CD8-positive, alpha-beta memory T cell (primary cell): Measurements from ENCODE around the gene MPPED2. TPM values are rescaled to one million over a fixed set of nuclear protein-coding genes. Genes with fewer than 3 reads are reported as not detected.

Experiments
- CTCF ChIA-PET: fragments of 350-600 bp; sonication (Branson Sonifier 250); formaldehyde crosslinking; loops from one replicate; lab custom pipeline; 2021; ENCODE audit warnings: antibody characterized with exemption; lab: Charles Lee
- POLR2A ChIA-PET: fragments of 350-600 bp; sonication (Branson Sonifier 250); formaldehyde crosslinking; loops from one replicate; lab custom pipeline; 2021; ENCODE audit warnings: antibody characterized with exemption; lab: Charles Lee
- DNase-seq, 5 donors: peaks; one replicate each; pipeline versions ENCODE4 v3.0.0 to v3.0.0-alpha.2; 2020 to 2022; ENCODE audit warnings: mixed read lengths in 1 of 5
- H3K27ac ChIP-seq: one replicate; pipeline ENCODE4 v1.7.0; 2013; ENCODE audit warnings: low read depth, mild to moderate bottlenecking, low read length, moderate library complexity
- H3K27me3 ChIP-seq: 2 replicates; pipeline ENCODE4 v1.7.0; 2013; ENCODE audit warnings: low read length, mild to moderate bottlenecking; ENCODE audit not compliant: insufficient read depth, poor library complexity, severe bottlenecking
- H3K36me3 ChIP-seq: 2 replicates; pipeline ENCODE4 v1.7.0; 2013; ENCODE audit warnings: mild to moderate bottlenecking, low read length, moderate library complexity; ENCODE audit not compliant: insufficient read depth
- H3K4me1 ChIP-seq: 2 replicates; pipeline ENCODE4 v1.7.0; 2013; ENCODE audit warnings: mild to moderate bottlenecking, low read length, moderate library complexity; ENCODE audit not compliant: insufficient read depth
- H3K4me3 ChIP-seq: 2 replicates; pipeline ENCODE4 v1.7.0; 2013; ENCODE audit warnings: mild to moderate bottlenecking, low read length
- H3K9me3 ChIP-seq: 2 replicates; pipeline ENCODE4 v1.7.0; 2013; ENCODE audit warnings: mild to moderate bottlenecking, low read length
- H3K27ac Mint-ChIP-seq, 8 donors: one replicate each; pipeline ENCODE4 v1.8.0; 2020 to 2021; ENCODE audit warnings: mixed read lengths in 8 of 8, mild to moderate bottlenecking in 6 of 8, inconsistent platforms in 3 of 8, moderate library complexity in 3 of 8
- H3K27me3 Mint-ChIP-seq, 2 donors: one replicate each; pipeline ENCODE4 v1.8.0; 2020 to 2021; ENCODE audit warnings: mixed read lengths in 2 of 2, mild to moderate bottlenecking in 1 of 2, moderate library complexity in 1 of 2
- H3K36me3 Mint-ChIP-seq, 3 donors: one replicate each; pipeline ENCODE4 v1.8.0; 2020 to 2021; ENCODE audit warnings: mixed read lengths in 3 of 3, inconsistent platforms in 1 of 3, mild to moderate bottlenecking in 1 of 3
- H3K4me1 Mint-ChIP-seq, 3 donors: one replicate each; pipeline ENCODE4 v1.8.0; 2020 to 2021; ENCODE audit warnings: mixed read lengths in 3 of 3, inconsistent platforms in 1 of 3, mild to moderate bottlenecking in 1 of 3
- H3K4me3 Mint-ChIP-seq, 7 donors: one replicate each; pipeline ENCODE4 v1.8.0; 2020 to 2021; ENCODE audit warnings: mixed read lengths in 7 of 7, mild to moderate bottlenecking in 6 of 7, moderate library complexity in 4 of 7, inconsistent platforms in 2 of 7
- H3K9me3 Mint-ChIP-seq, 5 donors: one replicate each; pipeline ENCODE4 v1.8.0; 2020 to 2022; ENCODE audit warnings: mixed read lengths in 5 of 5, mild to moderate bottlenecking in 3 of 5, moderate library complexity in 2 of 5, inconsistent platforms in 1 of 5
- polyA plus RNA-seq: library from polyadenylated mRNA; unstranded; fragments of 300-500 nt; fragmentation: Illumina TruSeq; gene quantifications from one replicate; pipeline ENCODE4 v1.2.3, GENCODE V29; 2021
- total RNA-seq, 2 experiments: library from RNA; stranded (reverse); gene quantifications; one replicate each; pipeline ENCODE4 v1.2.3, GENCODE V29; 2021

MPPED2 gene
- total and polyA plus RNA-seq, 3 experiments from 2014 or later, result 1.1 TPM; not detected in 2

- H3K27me3 ChIP-seq, result no peaks in the 10 kb centered on the region
- ChIA-PET POLR2A (no interaction called here), CTCF (no interaction called here)
- no peaks in the 10 kb centered on the region for H3K36me3 ChIP-seq
- no peak overlapping the region for H3K4me3 Mint-ChIP-seq
- H3K27ac ChIP-seq, result no peak overlapping the region
- H3K9me3 Mint-ChIP-seq, result peaks cover 0 to 3% (median 0%) of the 10 kb centered on the region in 5 donors
- H3K27ac Mint-ChIP-seq, result peak overlapping the region in 2 of 8 donors; percentile 39 to 47
- H3K27me3 Mint-ChIP-seq, result peaks cover 3 to 15% of the 10 kb centered on the region in 2 donors
- no peaks in the 10 kb centered on the region for H3K9me3 ChIP-seq
- peaks cover 0 to 9% (median 8%) of the 10 kb centered on the region in 3 donors for H3K4me1 Mint-ChIP-seq
- no peaks in the 10 kb centered on the region for H3K36me3 Mint-ChIP-seq
- no peak overlapping the region for H3K4me3 ChIP-seq
- no peak for DNase-seq
- no peaks in the 10 kb centered on the region for H3K4me1 ChIP-seq
These were observed 193.1 kb downstream of the MPPED2 start for GRCh38 chr11:30393012-30393411.

GRCh38 chr11:30392221-30392784 is 193.8 kb downstream of the MPPED2 start:
- no peak for DNase-seq
- H3K36me3 ChIP-seq, result no peaks in the 10 kb centered on the region
- Mint-ChIP-seq H3K4me3 (no peak overlapping the region), H3K9me3 (peaks cover 0 to 3% (median 0%) of the 10 kb centered on the region in 5 donors), H3K27me3 (peaks cover 3 to 8% of the 10 kb centered on the region in 2 donors), H3K36me3 (no peaks in the 10 kb centered on the region), H3K27ac (no peak overlapping the region), H3K4me1 (peaks cover 0 to 9% (median 8%) of the 10 kb centered on the region in 3 donors)
- H3K27me3 ChIP-seq, result no peaks in the 10 kb centered on the region
- H3K4me3 ChIP-seq, result no peak overlapping the region
- ChIA-PET POLR2A (no interaction called here), CTCF (no interaction called here)
- H3K9me3 ChIP-seq, result no peaks in the 10 kb centered on the region
- no peaks in the 10 kb centered on the region for H3K4me1 ChIP-seq
- no peak overlapping the region for H3K27ac ChIP-seq

- peak overlapping the region in 2 of 7 donors; percentile 3 to 59 for H3K4me3 Mint-ChIP-seq
- H3K9me3 ChIP-seq, result no peaks in the 10 kb centered on the region
- H3K27ac Mint-ChIP-seq, result peak overlapping the region in 4 of 8 donors; percentile 1 to 62 (median 37)
- H3K27me3 Mint-ChIP-seq, result peaks cover 4 to 8% of the 10 kb centered on the region in 2 donors
- H3K36me3 ChIP-seq, result no peaks in the 10 kb centered on the region
- H3K27ac ChIP-seq, result no peak overlapping the region
- H3K27me3 ChIP-seq, result no peaks in the 10 kb centered on the region
- no peak overlapping the region for H3K4me3 ChIP-seq
- peaks cover 0 to 9% (median 8%) of the 10 kb centered on the region in 3 donors for H3K4me1 Mint-ChIP-seq
- H3K4me1 ChIP-seq, result no peaks in the 10 kb centered on the region
- no peaks in the 10 kb centered on the region for H3K9me3 Mint-ChIP-seq
- POLR2A ChIA-PET, result no interaction called here
- no peak for DNase-seq
- no peaks in the 10 kb centered on the region for H3K36me3 Mint-ChIP-seq
- CTCF ChIA-PET, result no interaction called here
These were observed 197.2 kb downstream of the MPPED2 start for GRCh38 chr11:30388957-30389356.

- H3K4me1 Mint-ChIP-seq, result peaks cover 0 to 9% (median 8%) of the 10 kb centered on the region in 3 donors
- no peaks in the 10 kb centered on the region for H3K4me1 ChIP-seq
- H3K36me3 ChIP-seq, result no peaks in the 10 kb centered on the region
- no peak overlapping the region for H3K4me3 ChIP-seq
- no peak overlapping the region for H3K27ac ChIP-seq
- H3K9me3 ChIP-seq, result no peaks in the 10 kb centered on the region
- H3K27me3 Mint-ChIP-seq, result peaks cover 5 to 8% of the 10 kb centered on the region in 2 donors
- ChIA-PET CTCF (no interaction called here), POLR2A (no interaction called here)
- H3K9me3 Mint-ChIP-seq, result no peaks in the 10 kb centered on the region
- no peaks in the 10 kb centered on the region for H3K36me3 Mint-ChIP-seq
- H3K27ac Mint-ChIP-seq, result peak overlapping the region in 5 of 8 donors; percentile 21 to 62 (median 53)
- H3K27me3 ChIP-seq, result no peaks in the 10 kb centered on the region
- peak overlapping the region in 2 of 7 donors; percentile 3 to 59 for H3K4me3 Mint-ChIP-seq
- DNase-seq, result no peak
These were observed 198.0 kb downstream of the MPPED2 start for GRCh38 chr11:30387891-30388861.

- Mint-ChIP-seq H3K4me1 (no peaks in the 10 kb centered on the region), H3K27ac (no peak overlapping the region), H3K27me3 (peaks cover 6 to 12% of the 10 kb centered on the region in 2 donors), H3K36me3 (no peaks in the 10 kb centered on the region), H3K4me3 (no peak overlapping the region), H3K9me3 (no peaks in the 10 kb centered on the region)
- Histone ChIP-seq H3K9me3 (no peaks in the 10 kb centered on the region), H3K4me3 (no peak overlapping the region), H3K27ac (no peak overlapping the region), H3K4me1 (no peaks in the 10 kb centered on the region), H3K27me3 (no peaks in the 10 kb centered on the region), H3K36me3 (no peaks in the 10 kb centered on the region)
- DNase-seq, result no peak
- ChIA-PET CTCF (no interaction called here), POLR2A (no interaction called here)
These were observed 204.3 kb downstream of the MPPED2 start for GRCh38 chr11:30381879-30382278.

- no peaks in the 10 kb centered on the region for H3K36me3 ChIP-seq
- no peaks in the 10 kb centered on the region for H3K36me3 Mint-ChIP-seq
- no peak overlapping the region for H3K27ac Mint-ChIP-seq
- ChIA-PET CTCF (interaction anchor here (1.4 kb wide), 1 partner anchor 18 kb away, joined by 3 read pairs; no protein-coding TSS in a partner anchor), POLR2A (no interaction called here)
- no peaks in the 10 kb centered on the region for H3K4me1 ChIP-seq
- H3K9me3 ChIP-seq, result no peaks in the 10 kb centered on the region
- no peak for DNase-seq
- peaks cover 6 to 12% of the 10 kb centered on the region in 2 donors for H3K27me3 Mint-ChIP-seq
- H3K4me1 Mint-ChIP-seq, result no peaks in the 10 kb centered on the region
- H3K27ac ChIP-seq, result no peak overlapping the region
- no peak overlapping the region for H3K4me3 Mint-ChIP-seq
- no peaks in the 10 kb centered on the region for H3K9me3 Mint-ChIP-seq
- H3K4me3 ChIP-seq, result no peak overlapping the region
- H3K27me3 ChIP-seq, result no peaks in the 10 kb centered on the region
These were observed 205.3 kb downstream of the MPPED2 start for GRCh38 chr11:30380846-30381245.

- no peaks in the 10 kb centered on the region for H3K9me3 ChIP-seq
- no peak for DNase-seq
- no peak overlapping the region for H3K4me3 Mint-ChIP-seq
- peaks cover 4 to 12% of the 10 kb centered on the region in 2 donors for H3K27me3 Mint-ChIP-seq
- CTCF ChIA-PET, result no interaction called here
- POLR2A ChIA-PET, result no interaction called here
- H3K4me3 ChIP-seq, result no peak overlapping the region
- no peaks in the 10 kb centered on the region for H3K27me3 ChIP-seq
- no peak overlapping the region for H3K27ac Mint-ChIP-seq
- H3K36me3 ChIP-seq, result no peaks in the 10 kb centered on the region
- no peaks in the 10 kb centered on the region for H3K9me3 Mint-ChIP-seq
- H3K36me3 Mint-ChIP-seq, result no peaks in the 10 kb centered on the region
- no peak overlapping the region for H3K27ac ChIP-seq
- H3K4me1 Mint-ChIP-seq, result no peaks in the 10 kb centered on the region
- H3K4me1 ChIP-seq, result no peaks in the 10 kb centered on the region
These were observed 208.8 kb downstream of the MPPED2 start for GRCh38 chr11:30377347-30377746.

- no peak for DNase-seq
- Mint-ChIP-seq H3K36me3 (no peaks in the 10 kb centered on the region), H3K27ac (no peak overlapping the region), H3K4me1 (no peaks in the 10 kb centered on the region), H3K4me3 (no peak overlapping the region), H3K27me3 (peaks cover 0 to 10% of the 10 kb centered on the region in 2 donors), H3K9me3 (no peaks in the 10 kb centered on the region)
- CTCF ChIA-PET, result no interaction called here
- POLR2A ChIA-PET, result no interaction called here
- Histone ChIP-seq H3K27ac (no peak overlapping the region), H3K9me3 (no peaks in the 10 kb centered on the region), H3K4me3 (no peak overlapping the region), H3K27me3 (no peaks in the 10 kb centered on the region), H3K36me3 (no peaks in the 10 kb centered on the region), H3K4me1 (no peaks in the 10 kb centered on the region)
These were observed 216.0 kb downstream of the MPPED2 start for GRCh38 chr11:30370164-30370563.
